Inflammatory macrophage treated with lipopolysaccharide for 1 hour (primary cell): ENCODE results near the gene NPY1R.

Source experiments
- DNase-seq, 2 donors: peaks; one replicate each; pipeline ENCODE4 v3.0.0-alpha.2; 2020 to 2022

The NPY1R gene

GRCh38 chr4:163274861-163275260 lies 57.5 kb downstream of the NPY1R start:
- no peak for DNase-seq
